ENCODE measurements around the gene HECW1. TPM values are rescaled to one million over a fixed set of nuclear protein-coding genes. Genes with fewer than 3 reads are reported as not detected.

Gene HECW1
- total RNA-seq, 1 experiment from 2014 or later = not detected

GRCh38 chr7:43602256-43602655, 489.8 kb downstream of the HECW1 start:
- no peak for DNase-seq (ENCODE audit: low spot score)

- no peak for DNase-seq (ENCODE audit: low spot score)
Measured at GRCh38 chr7:43604251-43604650, 491.8 kb downstream of the HECW1 start.

GRCh38 chr7:43609097-43609496, 496.6 kb downstream of the HECW1 start:
- DNase-seq (ENCODE audit: low spot score) = no peak

- no peak for DNase-seq (ENCODE audit: low spot score)
Measured at GRCh38 chr7:43612128-43612527, 499.7 kb downstream of the HECW1 start.

- no peak for DNase-seq (ENCODE audit: low spot score)
Measured at GRCh38 chr7:43612599-43613589, 500.4 kb downstream of the HECW1 start.

Small RNAs within 50 kb of the gene (small RNA-seq; reads per million reads assigned to genes)
- gene MIR3943 (not detected), gene RF00019 (not detected), gene RNU6-575P (not detected), gene RNU7-35P (not detected)

Other genes with a start within 250 kb of the HECW1 start
- 3.4 and 4.2 TPM in 2 replicates for gene C7orf25, start 200.6 kb upstream of the HECW1 start, total RNA-seq (2014; rRNA removed; shearing (Covaris generic))
- 54.8 and 63.4 TPM in 2 replicates for gene PSMA2, start 180.5 kb upstream of the HECW1 start, total RNA-seq (2014; rRNA removed; shearing (Covaris generic))
- 65.4 and 67.1 TPM in 2 replicates for gene MRPL32, start 180.3 kb upstream of the HECW1 start, total RNA-seq (2014; rRNA removed; shearing (Covaris generic))